CD4-positive, CD25-positive, alpha-beta regulatory T cell (primary cell): Measurements from ENCODE around the gene MFAP2. TPM values are rescaled to one million over a fixed set of nuclear protein-coding genes. Genes with fewer than 3 reads are reported as not detected.

Experiments used
- ATAC-seq, 2 donors: fragments of 150-1000 bp; cut with Tn5 transposase; one replicate each; pipeline ENCODE4 v1.10.0; 2021; ENCODE audit warnings: low read depth in 2 of 2, moderate number of reproducible peaks in 2 of 2, moderate library complexity in 1 of 2
- DNase-seq, 3 donors: peaks; one replicate each; pipeline versions ENCODE4 v3.0.0 to v3.0.0-alpha.2; 2012 to 2022; ENCODE audit warnings: mixed read lengths in 1 of 3
- H3K27ac ChIP-seq: one replicate; pipeline ENCODE4 v1.7.0; 2013; ENCODE audit warnings: mild to moderate bottlenecking, low read length; ENCODE audit not compliant: insufficient read depth, poor library complexity, severe bottlenecking
- H3K27me3 ChIP-seq: one replicate; pipeline ENCODE4 v1.7.0; 2013; ENCODE audit warnings: low read length; ENCODE audit not compliant: control insufficient read depth, insufficient read depth
- H3K36me3 ChIP-seq: one replicate; pipeline ENCODE4 v1.7.0; 2013; ENCODE audit warnings: mild to moderate bottlenecking, low read length, moderate library complexity; ENCODE audit not compliant: control insufficient read depth, insufficient read depth
- H3K4me1 ChIP-seq: 2 replicates; pipeline ENCODE4 v1.7.0; 2013; ENCODE audit warnings: mild to moderate bottlenecking, low read length; ENCODE audit not compliant: insufficient read depth, control insufficient read depth, poor library complexity, severe bottlenecking
- H3K4me3 ChIP-seq: one replicate; pipeline ENCODE4 v1.7.0; 2013; ENCODE audit warnings: low read depth, mild to moderate bottlenecking, low read length, moderate library complexity
- H3K9me3 ChIP-seq, 2 experiments: 1 replicate in 1 of 2; 2 replicates in 1 of 2; pipeline ENCODE4 v1.7.0; 2013; ENCODE audit warnings: low read length in 2 of 2, mild to moderate bottlenecking in 1 of 2, moderate library complexity in 1 of 2; ENCODE audit not compliant: control insufficient read depth in 2 of 2
- H3K27ac Mint-ChIP-seq, 3 donors: one replicate each; pipeline ENCODE4 v1.8.0; 2020 to 2022; ENCODE audit warnings: mild to moderate bottlenecking in 3 of 3, mixed read lengths in 3 of 3, moderate library complexity in 2 of 3
- H3K27me3 Mint-ChIP-seq: one replicate; pipeline ENCODE4 v1.8.0; 2022; ENCODE audit warnings: mild to moderate bottlenecking, mixed read lengths
- H3K36me3 Mint-ChIP-seq: one replicate; pipeline ENCODE4 v1.8.0; 2020; ENCODE audit warnings: mixed read lengths
- H3K4me1 Mint-ChIP-seq, 4 donors: one replicate each; pipeline ENCODE4 v1.8.0; 2020 to 2022; ENCODE audit warnings: mixed read lengths in 4 of 4, mild to moderate bottlenecking in 1 of 4
- H3K4me3 Mint-ChIP-seq, 4 donors: one replicate each; pipeline ENCODE4 v1.8.0; 2020 to 2022; ENCODE audit warnings: mild to moderate bottlenecking in 4 of 4, mixed read lengths in 4 of 4, moderate library complexity in 3 of 4
- H3K9me3 Mint-ChIP-seq, 7 donors: one replicate each; pipeline ENCODE4 v1.8.0; 2020 to 2022; ENCODE audit warnings: mixed read lengths in 7 of 7, mild to moderate bottlenecking in 3 of 7, moderate library complexity in 2 of 7
- polyA plus RNA-seq, 4 donors: library from polyadenylated mRNA; unstranded; fragments of 300-500 nt; fragmentation: Illumina TruSeq; gene quantifications; one replicate each; pipeline ENCODE4 v1.2.3, GENCODE V29; 2021
- total RNA-seq: library from RNA; stranded (reverse); gene quantifications from one replicate; pipeline ENCODE4 v1.2.3, GENCODE V29; 2022

Gene MFAP2
- total and polyA plus RNA-seq, 5 donors from 2014 or later, result not detected

GRCh38 chr1:17023102-17023501, 42.7 kb upstream of the MFAP2 start:
- Mint-ChIP-seq H3K36me3 (peaks cover 46% of the 10 kb centered on the region), H3K27ac (no peak overlapping the region)

GRCh38 chr1:17021896-17022295, 41.5 kb upstream of the MFAP2 start:
- DNase-seq (no peak), ATAC-seq (no peak)
- H3K27ac Mint-ChIP-seq, result no peak overlapping the region
- no peak overlapping the region for H3K4me3 ChIP-seq
- H3K36me3 Mint-ChIP-seq, result peaks cover 37% of the 10 kb centered on the region
- H3K4me1 ChIP-seq, result no peaks in the 10 kb centered on the region
- no peaks in the 10 kb centered on the region for H3K9me3 ChIP-seq
- no peaks in the 10 kb centered on the region for H3K27me3 ChIP-seq
- H3K27ac ChIP-seq, result no peak overlapping the region
- no peaks in the 10 kb centered on the region for H3K27me3 Mint-ChIP-seq
- H3K4me1 Mint-ChIP-seq, result peaks cover 4 to 8% (median 5%) of the 10 kb centered on the region in 4 donors
- H3K4me3 Mint-ChIP-seq, result no peak overlapping the region
- peaks cover 85% of the 10 kb centered on the region for H3K36me3 ChIP-seq
- H3K9me3 Mint-ChIP-seq, result no peaks in the 10 kb centered on the region

More at GRCh38 chr1:17023102-17023501, 42.7 kb upstream of the MFAP2 start:
- ATAC-seq, result no peak
- no peak for DNase-seq
- H3K27me3 Mint-ChIP-seq, result no peaks in the 10 kb centered on the region
- Histone ChIP-seq H3K4me3 (no peak overlapping the region), H3K27me3 (no peaks in the 10 kb centered on the region), H3K27ac (no peak overlapping the region), H3K36me3 (peaks cover 95% of the 10 kb centered on the region), H3K4me1 (no peaks in the 10 kb centered on the region), H3K9me3 (no peaks in the 10 kb centered on the region)
- H3K9me3 Mint-ChIP-seq, result no peaks in the 10 kb centered on the region
- H3K4me1 Mint-ChIP-seq, result peaks cover 4 to 8% (median 5%) of the 10 kb centered on the region in 4 donors
- no peak overlapping the region for H3K4me3 Mint-ChIP-seq

DNA sequence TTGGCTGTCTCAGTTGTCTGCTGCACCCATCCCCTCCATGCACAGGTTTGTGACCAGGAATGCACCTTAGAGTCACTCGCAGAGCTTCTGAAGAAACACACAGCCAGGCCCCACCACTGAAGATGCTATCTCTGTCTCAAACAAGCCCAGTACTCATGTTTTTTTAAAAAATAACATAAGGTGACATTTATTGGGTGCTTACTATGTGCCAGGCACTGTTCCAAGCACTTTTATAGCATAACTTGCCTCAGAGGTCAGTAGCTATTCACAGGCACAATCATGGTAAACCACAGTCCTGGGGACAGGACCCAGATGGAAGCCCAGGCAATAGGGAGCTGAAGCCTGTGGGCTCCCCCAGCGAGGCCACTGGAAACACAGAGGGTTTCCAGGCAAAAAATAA, 40.1 kb upstream of the MFAP2 start:
- DNase-seq, result no peak
- no peaks in the 10 kb centered on the region for H3K4me1 ChIP-seq
- no peak overlapping the region for H3K27ac ChIP-seq
- no peak overlapping the region for H3K4me3 ChIP-seq
- H3K4me1 Mint-ChIP-seq, result peaks cover 4 to 8% (median 5%) of the 10 kb centered on the region in 4 donors
- no peaks in the 10 kb centered on the region for H3K9me3 Mint-ChIP-seq
- H3K36me3 ChIP-seq, result peaks cover 71% of the 10 kb centered on the region
- ATAC-seq, result no peak
- H3K27me3 ChIP-seq, result no peaks in the 10 kb centered on the region
- no peaks in the 10 kb centered on the region for H3K27me3 Mint-ChIP-seq
- H3K4me3 Mint-ChIP-seq, result no peak overlapping the region
- no peaks in the 10 kb centered on the region for H3K9me3 ChIP-seq
- peaks cover 36% of the 10 kb centered on the region for H3K36me3 Mint-ChIP-seq
- H3K27ac Mint-ChIP-seq, result peak overlapping the region in 1 of 3 donors; percentile 85

- no peaks in the 10 kb centered on the region for H3K27me3 Mint-ChIP-seq
- Histone ChIP-seq H3K4me1 (no peaks in the 10 kb centered on the region), H3K9me3 (no peaks in the 10 kb centered on the region), H3K36me3 (peaks cover 55% of the 10 kb centered on the region), H3K4me3 (no peak overlapping the region), H3K27me3 (no peaks in the 10 kb centered on the region), H3K27ac (no peak overlapping the region)
- H3K9me3 Mint-ChIP-seq, result no peaks in the 10 kb centered on the region
- H3K4me1 Mint-ChIP-seq, result peaks cover 0 to 8% (median 5%) of the 10 kb centered on the region in 4 donors
- H3K4me3 Mint-ChIP-seq, result peak overlapping the region in 1 of 4 donors; percentile 41
- H3K27ac Mint-ChIP-seq, result peak overlapping the region in 2 of 3 donors; percentile 10 to 85
- peaks cover 30% of the 10 kb centered on the region for H3K36me3 Mint-ChIP-seq
- no peak for DNase-seq
- no peak for ATAC-seq
Measured at GRCh38 chr1:17018849-17019248, 38.4 kb upstream of the MFAP2 start.

GRCh38 chr1:17017435-17017834, 37.0 kb upstream of the MFAP2 start:
- no peak overlapping the region for H3K27ac ChIP-seq
- H3K4me3 ChIP-seq, result no peak overlapping the region
- Mint-ChIP-seq H3K36me3 (peaks cover 20% of the 10 kb centered on the region), H3K4me3 (no peak overlapping the region), H3K4me1 (peaks cover 0 to 8% (median 5%) of the 10 kb centered on the region in 4 donors), H3K9me3 (no peaks in the 10 kb centered on the region), H3K27me3 (no peaks in the 10 kb centered on the region), H3K27ac (no peak overlapping the region)
- ATAC-seq, result no peak
- H3K9me3 ChIP-seq, result no peaks in the 10 kb centered on the region
- no peaks in the 10 kb centered on the region for H3K27me3 ChIP-seq
- peaks cover 44% of the 10 kb centered on the region for H3K36me3 ChIP-seq
- H3K4me1 ChIP-seq, result no peaks in the 10 kb centered on the region
- DNase-seq, result no peak

GRCh38 chr1:17016317-17016661, 35.9 kb upstream of the MFAP2 start:
- Histone ChIP-seq H3K4me3 (no peak overlapping the region), H3K9me3 (no peaks in the 10 kb centered on the region), H3K36me3 (peaks cover 32% of the 10 kb centered on the region), H3K27me3 (no peaks in the 10 kb centered on the region), H3K4me1 (peaks cover 4% of the 10 kb centered on the region), H3K27ac (no peak overlapping the region)
- Mint-ChIP-seq H3K36me3 (peaks cover 20% of the 10 kb centered on the region), H3K27ac (no peak overlapping the region), H3K27me3 (no peaks in the 10 kb centered on the region), H3K4me3 (peak overlapping the region in 1 of 4 donors; percentile 4), H3K9me3 (no peaks in the 10 kb centered on the region), H3K4me1 (peaks cover 0 to 10% (median 7%) of the 10 kb centered on the region in 4 donors)
- ATAC-seq (no peak), DNase-seq (no peak)

DNA sequence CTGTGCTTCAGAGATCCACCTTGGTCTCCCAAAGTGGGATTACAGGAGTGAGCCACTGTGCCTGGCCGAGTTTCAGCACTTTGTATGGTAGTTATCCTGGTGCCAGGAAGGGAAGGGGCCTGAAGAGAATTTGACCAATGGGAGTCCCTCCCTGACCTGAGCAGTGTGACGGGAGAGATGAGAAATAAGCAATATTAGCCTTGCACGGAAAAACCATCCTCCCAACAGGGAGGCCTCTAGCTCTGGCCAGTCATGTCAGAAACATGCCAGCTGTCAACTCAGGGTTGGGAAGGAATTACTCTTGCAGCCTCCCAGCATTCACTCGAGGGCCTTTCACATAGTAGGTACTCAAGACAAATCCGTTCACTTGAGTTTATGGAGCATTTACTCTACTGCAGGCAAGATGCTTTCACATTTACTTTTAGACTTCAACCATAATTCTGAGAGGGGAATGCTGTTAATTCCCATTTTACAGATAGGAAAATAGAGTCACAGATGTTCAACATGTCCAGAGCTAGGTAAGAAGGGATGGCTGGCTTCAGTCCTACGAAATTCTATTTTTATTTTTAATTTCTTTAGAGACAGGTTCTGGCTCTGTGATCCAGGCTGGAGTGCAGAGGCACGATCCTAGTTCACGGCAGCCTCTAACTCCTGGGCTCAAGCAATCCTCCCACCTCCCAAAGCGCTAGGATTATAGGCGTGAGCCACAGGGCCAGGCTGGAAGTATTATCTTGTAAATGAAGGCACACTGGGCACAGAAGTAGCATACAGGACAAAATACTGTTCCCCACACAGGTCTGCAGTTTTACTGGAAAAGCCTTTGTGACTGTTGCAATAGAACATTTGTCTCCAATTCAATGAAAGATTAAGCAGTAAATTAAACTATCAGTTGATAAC, 34.5 kb upstream of the MFAP2 start:
- H3K27me3 Mint-ChIP-seq, result no peaks in the 10 kb centered on the region
- H3K4me1 ChIP-seq, result peaks cover 16% of the 10 kb centered on the region

More for the DNA sequence above, 34.5 kb upstream of the MFAP2 start:
- DNase-seq (no peak), ATAC-seq (no peak)
- peaks cover 19% of the 10 kb centered on the region for H3K36me3 ChIP-seq
- H3K4me3 ChIP-seq, result no peak overlapping the region
- Mint-ChIP-seq H3K27ac (no peak overlapping the region), H3K4me3 (no peak overlapping the region), H3K9me3 (no peaks in the 10 kb centered on the region), H3K4me1 (peaks cover 7 to 22% (median 10%) of the 10 kb centered on the region in 4 donors), H3K36me3 (peaks cover 15% of the 10 kb centered on the region)
- H3K9me3 ChIP-seq, result no peaks in the 10 kb centered on the region
- H3K27ac ChIP-seq, result no peak overlapping the region
- H3K27me3 ChIP-seq, result no peaks in the 10 kb centered on the region
